GM21381 (cell line): ENCODE measurements around the gene TUBB8.
"Not testable (repeated sequence)": the region's sequence is repeated elsewhere in the genome, so short reads cannot be mapped to it uniquely, and the experiment has no call there.

Experiments used
- ATAC-seq: cut with Tn5 transposase; IDR thresholded peaks from one replicate; pipeline ENCODE4 v1.9.1; 2021; ENCODE audit warnings: mild to moderate bottlenecking, moderate library complexity; ENCODE audit not compliant: unreplicated experiment

The TUBB8 gene

GRCh38 chr10:49926-50325, 830 bp upstream of the TUBB8 start:
- not testable (repeated sequence) for ATAC-seq

- not testable (repeated sequence) for ATAC-seq
Measured at GRCh38 chr10:47864-48263, 1.2 kb downstream of the TUBB8 start.

DNA sequence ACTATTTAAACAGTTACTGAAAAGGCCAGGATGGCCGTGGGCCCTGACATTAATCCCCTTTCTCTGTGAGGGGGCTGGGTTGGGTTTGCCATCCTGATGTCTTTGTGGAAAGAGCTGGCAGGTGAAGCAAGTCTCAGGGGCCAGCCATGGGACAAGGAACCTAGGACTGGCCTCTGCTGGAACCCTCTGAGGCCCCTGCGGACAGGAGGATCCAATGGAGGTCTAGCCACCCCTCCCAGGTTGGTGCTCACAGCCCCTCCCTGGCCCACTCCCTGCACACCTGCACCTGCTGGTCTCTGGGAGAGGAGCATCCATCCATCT, 35.8 kb downstream of the TUBB8 start:
- ATAC-seq = not testable (repeated sequence)

DNA sequence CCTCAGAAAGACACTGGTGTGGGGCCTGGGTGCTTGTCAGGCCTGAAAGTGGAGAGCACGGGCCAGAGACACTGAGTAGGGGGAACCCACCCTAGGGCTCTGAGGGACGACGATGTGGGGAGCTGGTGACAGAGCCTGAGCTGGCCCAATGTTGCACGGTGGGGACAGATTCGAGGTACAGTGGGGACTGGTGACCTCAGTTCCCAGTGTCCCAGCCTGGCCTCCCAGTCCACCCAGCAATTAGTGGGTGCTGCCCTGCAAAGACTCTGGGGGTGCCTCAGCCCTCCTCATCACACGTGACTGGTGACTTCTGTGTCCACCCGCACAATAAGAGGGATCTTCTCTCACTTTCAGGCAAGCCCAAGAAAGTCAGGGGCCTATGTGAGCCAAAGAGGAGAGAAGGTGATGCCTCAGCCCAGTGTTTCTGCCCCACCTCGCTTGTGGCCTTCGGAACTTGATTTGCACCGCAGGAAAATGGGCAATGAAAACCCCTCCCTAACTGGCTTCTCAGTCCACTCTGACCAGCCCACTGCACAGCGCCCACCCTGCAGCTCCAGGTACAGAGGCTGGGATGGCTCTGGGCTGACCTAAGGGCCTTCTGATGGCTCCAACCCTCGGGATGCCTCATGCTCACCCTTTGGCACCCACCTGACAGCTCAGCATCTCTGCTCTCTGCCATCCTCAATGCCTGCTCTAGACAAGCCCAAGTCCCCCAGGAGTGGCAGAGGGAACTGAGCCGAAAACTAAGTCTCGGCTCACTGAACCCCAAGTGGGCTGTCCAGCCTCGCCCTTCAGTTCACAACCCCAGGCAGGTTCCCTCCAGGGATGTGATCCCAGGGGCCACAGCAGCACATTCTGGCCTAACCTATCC, 36.4 kb downstream of the TUBB8 start:
- ATAC-seq = not testable (repeated sequence)

DNA sequence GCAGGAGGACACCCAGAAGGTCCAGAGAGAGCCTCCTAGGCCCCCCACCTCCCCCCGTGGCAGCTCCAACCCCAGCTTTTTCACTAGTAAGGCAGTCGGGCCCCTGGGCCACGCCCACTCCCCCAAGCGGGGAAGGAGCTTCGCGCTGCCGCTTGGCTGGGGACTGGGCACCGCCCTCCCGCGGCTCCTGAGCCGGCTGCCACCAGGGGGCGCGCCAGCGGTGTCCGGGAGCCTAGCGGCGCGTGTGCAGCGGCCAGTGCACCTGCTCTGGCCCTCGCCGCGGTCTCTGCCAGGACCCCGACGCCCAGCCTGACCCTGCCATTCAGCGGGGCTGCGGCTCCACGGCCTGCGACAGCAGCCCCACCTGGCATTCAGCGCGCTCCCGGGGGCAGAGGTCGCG, 37.8 kb downstream of the TUBB8 start:
- ATAC-seq = not testable (repeated sequence)

DNA sequence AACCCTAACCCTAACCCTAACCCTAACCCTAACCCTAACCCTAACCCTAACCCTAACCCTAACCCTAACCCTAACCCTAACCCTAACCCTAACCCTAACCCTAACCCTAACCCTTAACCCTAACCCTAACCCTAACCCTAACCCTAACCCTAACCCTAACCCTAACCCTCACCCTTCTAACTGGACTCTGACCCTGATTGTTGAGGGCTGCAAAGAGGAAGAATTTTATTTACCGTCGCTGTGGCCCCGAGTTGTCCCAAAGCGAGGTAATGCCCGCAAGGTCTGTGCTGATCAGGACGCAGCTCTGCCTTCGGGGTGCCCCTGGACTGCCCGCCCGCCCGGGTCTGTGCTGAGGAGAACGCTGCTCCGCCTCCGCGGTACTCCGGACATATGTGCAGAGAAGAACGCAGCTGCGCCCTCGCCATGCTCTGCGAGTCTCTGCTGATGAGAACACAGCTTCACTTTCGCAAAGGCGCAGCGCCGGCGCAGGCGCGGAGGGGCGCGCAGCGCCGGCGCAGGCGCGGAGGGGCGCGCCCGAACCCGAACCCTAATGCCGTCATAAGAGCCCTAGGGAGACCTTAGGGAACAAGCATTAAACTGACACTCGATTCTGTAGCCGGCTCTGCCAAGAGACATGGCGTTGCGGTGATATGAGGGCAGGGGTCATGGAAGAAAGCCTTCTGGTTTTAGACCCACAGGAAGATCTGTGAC, 38.7 kb downstream of the TUBB8 start:
- ATAC-seq = not testable (repeated sequence)
